ENCODE measurements around the gene TAX1BP1. TPM values are rescaled to one million over a fixed set of nuclear protein-coding genes. Genes with fewer than 3 reads are reported as not detected.

Gene TAX1BP1
- total RNA-seq, 4 donors from 2014 or later = 64.4 to 109 (median 83.0) TPM

DNA sequence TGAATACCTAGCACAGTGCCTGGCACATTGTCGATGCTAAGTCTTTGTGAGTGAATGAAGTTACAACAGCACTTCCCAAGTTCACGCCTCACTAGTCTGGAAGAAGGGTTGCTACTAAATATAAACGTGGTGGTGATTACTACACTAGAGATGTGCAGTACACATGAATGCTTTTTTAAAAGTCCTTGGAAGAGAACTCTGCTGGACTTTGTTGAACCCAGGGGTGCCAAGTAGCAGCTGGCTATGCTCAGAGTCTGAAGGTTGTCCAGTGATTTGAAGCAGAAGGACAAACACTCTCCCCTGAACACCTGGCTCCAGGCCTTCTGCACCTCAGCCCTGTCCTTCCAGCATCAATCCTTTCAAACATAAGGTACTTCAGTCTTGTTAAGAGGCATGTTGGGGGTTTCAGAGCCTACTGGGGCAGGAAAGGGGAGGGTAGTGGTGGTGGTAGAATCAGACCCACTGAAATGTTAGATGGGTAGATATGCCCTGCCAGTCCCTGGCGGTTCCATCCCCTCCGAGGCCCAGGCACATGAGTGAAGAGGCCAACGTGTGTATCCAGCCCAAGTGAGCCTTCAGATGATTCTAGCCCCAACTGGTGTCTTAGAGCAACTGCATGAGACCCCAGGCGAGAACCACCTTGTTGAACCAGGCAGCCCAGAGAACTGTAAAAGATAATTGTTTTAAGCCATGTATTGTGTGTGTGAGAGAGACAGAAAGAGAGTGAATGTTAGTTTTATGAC lies 94.4 kb downstream of the TAX1BP1 start:
- DNase-seq = no peak
- Histone ChIP-seq H3K36me3 (peaks cover 0 to 23% (median 0%) of the 10 kb centered on the region in 3 donors), H3K4me3 (no peak overlapping the region), H3K4me1 (no peaks in the 10 kb centered on the region), H3K27ac (no peak overlapping the region), H3K9me3 (no peaks in the 10 kb centered on the region), H3K27me3 (no peaks in the 10 kb centered on the region)
- TF ChIP-seq, protein P1, sequence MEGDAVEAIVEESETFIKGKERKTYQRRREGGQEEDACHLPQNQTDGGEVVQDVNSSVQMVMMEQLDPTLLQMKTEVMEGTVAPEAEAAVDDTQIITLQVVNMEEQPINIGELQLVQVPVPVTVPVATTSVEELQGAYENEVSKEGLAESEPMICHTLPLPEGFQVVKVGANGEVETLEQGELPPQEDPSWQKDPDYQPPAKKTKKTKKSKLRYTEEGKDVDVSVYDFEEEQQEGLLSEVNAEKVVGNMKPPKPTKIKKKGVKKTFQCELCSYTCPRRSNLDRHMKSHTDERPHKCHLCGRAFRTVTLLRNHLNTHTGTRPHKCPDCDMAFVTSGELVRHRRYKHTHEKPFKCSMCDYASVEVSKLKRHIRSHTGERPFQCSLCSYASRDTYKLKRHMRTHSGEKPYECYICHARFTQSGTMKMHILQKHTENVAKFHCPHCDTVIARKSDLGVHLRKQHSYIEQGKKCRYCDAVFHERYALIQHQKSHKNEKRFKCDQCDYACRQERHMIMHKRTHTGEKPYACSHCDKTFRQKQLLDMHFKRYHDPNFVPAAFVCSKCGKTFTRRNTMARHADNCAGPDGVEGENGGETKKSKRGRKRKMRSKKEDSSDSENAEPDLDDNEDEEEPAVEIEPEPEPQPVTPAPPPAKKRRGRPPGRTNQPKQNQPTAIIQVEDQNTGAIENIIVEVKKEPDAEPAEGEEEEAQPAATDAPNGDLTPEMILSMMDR (IDR thresholded peaks at IDR 0.05) = no peak
- TF ChIP-seq POLR2A (IDR thresholded peaks at IDR 0.05) = no peak

DNA sequence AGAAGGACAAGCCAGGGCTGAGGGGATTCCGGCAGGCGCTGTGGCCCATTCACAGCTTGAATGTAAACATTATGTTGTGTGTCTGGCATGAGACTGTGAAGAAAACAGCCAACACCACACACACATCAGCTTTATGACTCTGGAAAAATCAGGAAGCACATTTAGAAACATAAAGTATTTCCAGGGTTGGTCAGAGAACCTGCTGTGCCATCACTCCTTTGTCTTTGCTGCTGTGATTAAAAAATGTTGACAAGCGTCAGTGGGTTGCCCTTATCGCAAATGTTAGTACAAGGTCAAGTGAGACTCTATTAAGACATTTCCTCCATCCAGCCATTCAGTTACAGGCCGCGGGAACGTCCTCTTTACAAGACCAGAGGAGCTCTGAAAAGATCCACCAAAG lies 95.4 kb downstream of the TAX1BP1 start:
- Histone ChIP-seq H3K4me1 (no peaks in the 10 kb centered on the region), H3K4me3 (no peak overlapping the region), H3K36me3 (peaks cover 0 to 19% (median 0%) of the 10 kb centered on the region in 3 donors), H3K9me3 (no peaks in the 10 kb centered on the region), H3K27me3 (no peaks in the 10 kb centered on the region), H3K27ac (no peak overlapping the region)
- TF ChIP-seq, protein P1 (IDR thresholded peaks at IDR 0.05) = no peak
- no peak for TF ChIP-seq POLR2A (IDR thresholded peaks at IDR 0.05)
- DNase-seq = no peak

GRCh38 chr7:27836536-27836935 lies 96.6 kb downstream of the TAX1BP1 start:
- Histone ChIP-seq H3K36me3 (peaks cover 0 to 16% (median 0%) of the 10 kb centered on the region in 3 donors), H3K9me3 (no peaks in the 10 kb centered on the region), H3K4me1 (no peaks in the 10 kb centered on the region), H3K4me3 (no peak overlapping the region), H3K27ac (no peak overlapping the region), H3K27me3 (no peaks in the 10 kb centered on the region)
- no peak for DNase-seq
- no peak for TF ChIP-seq POLR2A (IDR thresholded peaks at IDR 0.05)
- TF ChIP-seq, protein P1 (IDR thresholded peaks at IDR 0.05) = no peak

GRCh38 chr7:27839099-27839498 lies 99.1 kb downstream of the TAX1BP1 start:
- Histone ChIP-seq H3K27me3 (no peaks in the 10 kb centered on the region), H3K4me1 (no peaks in the 10 kb centered on the region), H3K36me3 (no peaks in the 10 kb centered on the region), H3K9me3 (no peaks in the 10 kb centered on the region), H3K4me3 (no peak overlapping the region), H3K27ac (no peak overlapping the region)
- DNase-seq = no peak
- TF ChIP-seq, protein P1 (IDR thresholded peaks at IDR 0.05) = no peak
- no peak for TF ChIP-seq POLR2A (IDR thresholded peaks at IDR 0.05)

GRCh38 chr7:27840313-27840712 lies 100.4 kb downstream of the TAX1BP1 start:
- DNase-seq = no peak
- Histone ChIP-seq H3K27me3 (no peaks in the 10 kb centered on the region), H3K27ac (no peak overlapping the region), H3K4me3 (no peak overlapping the region), H3K4me1 (no peaks in the 10 kb centered on the region), H3K36me3 (no peaks in the 10 kb centered on the region), H3K9me3 (no peaks in the 10 kb centered on the region)
- no peak for TF ChIP-seq POLR2A (IDR thresholded peaks at IDR 0.05)
- TF ChIP-seq, protein P1 (IDR thresholded peaks at IDR 0.05) = no peak
